ENCODE data around the gene EIF2S2. TPM values are rescaled to one million over a fixed set of nuclear protein-coding genes. Genes with fewer than 3 reads are reported as not detected.

Gene EIF2S2
- polyA plus RNA-seq, 2 of the 4 experiments (the other 2 are of a cell fraction) = 149 to 227 TPM

DNA sequence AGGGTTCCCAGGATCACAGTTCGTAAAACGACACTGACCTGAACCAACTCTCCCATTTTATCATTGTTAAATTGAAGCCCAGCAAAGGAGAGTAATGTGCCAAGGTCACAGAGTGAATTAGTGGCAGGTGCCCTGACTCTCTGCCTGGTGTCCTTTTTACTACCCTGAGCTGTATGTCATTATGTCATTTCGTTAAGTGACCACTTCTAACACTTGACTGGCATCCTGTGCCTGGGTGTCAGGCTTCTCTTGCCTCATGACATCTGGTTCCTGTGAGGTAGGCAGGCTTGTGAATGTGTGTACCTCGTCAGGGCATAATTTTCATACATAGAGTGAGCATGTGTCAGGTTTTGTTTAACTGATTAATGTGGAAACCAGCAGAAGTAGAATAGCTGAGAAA, 69.8 kb downstream of the EIF2S2 start (continued):
- TF ChIP-seq GATA3 (IDR thresholded peaks at IDR 0.05; ENCODE audit: borderline replicate concordance) = no peak
- no peak for TF ChIP-seq RFX5 (IDR thresholded peaks at IDR 0.05)
- TF ChIP-seq FOSL2 (IDR thresholded peaks at IDR 0.05) = no peak
- TF ChIP-seq FOSL2 (CRISPR knock-in tag; IDR thresholded peaks at IDR 0.05) = no peak
- TF ChIP-seq MAX (IDR thresholded peaks at IDR 0.05) = no peak
- TF ChIP-seq HOXB5 (CRISPR knock-in tag; IDR thresholded peaks at IDR 0.05) = no peak

- ATAC-seq (no peak), FAIRE-seq (no peak), DNase-seq (ENCODE audit: low read depth in 1 of 2, low spot score in 1 of 2) (no peak)
- no peak overlapping the region for H3K4me3 ChIP-seq
- ChIA-PET CTCF (interaction anchor here (0.9 to 2.8 kb wide), 3 partner anchors 9 to 34 kb away, joined by 3 to 16 read pairs (median 6); no protein-coding TSS in a partner anchor), POLR2A (no interaction called here)
- no peaks in the 10 kb centered on the region for H3K9me3 ChIP-seq
- TF ChIP-seq CBX2 (IDR thresholded peaks at IDR 0.05; ENCODE audit: borderline replicate concordance, low read depth) = no peak
- TF ChIP-seq HOXB5 (CRISPR knock-in tag; IDR thresholded peaks at IDR 0.05) = no peak
- H3K27ac ChIP-seq = no peak overlapping the region
- H3K4me1 ChIP-seq = peaks cover 10% of the 10 kb centered on the region; the same call in 2 of the 3 replicates
- H3K4me2 ChIP-seq = no peak overlapping the region
- WGBS (ENCODE audit: missing lambda C conversion rate) = 92% methylated on average over 4 of the region's 4 CpGs
Measured at GRCh38 chr20:34041226-34041625, 70.8 kb downstream of the EIF2S2 start.

DNA sequence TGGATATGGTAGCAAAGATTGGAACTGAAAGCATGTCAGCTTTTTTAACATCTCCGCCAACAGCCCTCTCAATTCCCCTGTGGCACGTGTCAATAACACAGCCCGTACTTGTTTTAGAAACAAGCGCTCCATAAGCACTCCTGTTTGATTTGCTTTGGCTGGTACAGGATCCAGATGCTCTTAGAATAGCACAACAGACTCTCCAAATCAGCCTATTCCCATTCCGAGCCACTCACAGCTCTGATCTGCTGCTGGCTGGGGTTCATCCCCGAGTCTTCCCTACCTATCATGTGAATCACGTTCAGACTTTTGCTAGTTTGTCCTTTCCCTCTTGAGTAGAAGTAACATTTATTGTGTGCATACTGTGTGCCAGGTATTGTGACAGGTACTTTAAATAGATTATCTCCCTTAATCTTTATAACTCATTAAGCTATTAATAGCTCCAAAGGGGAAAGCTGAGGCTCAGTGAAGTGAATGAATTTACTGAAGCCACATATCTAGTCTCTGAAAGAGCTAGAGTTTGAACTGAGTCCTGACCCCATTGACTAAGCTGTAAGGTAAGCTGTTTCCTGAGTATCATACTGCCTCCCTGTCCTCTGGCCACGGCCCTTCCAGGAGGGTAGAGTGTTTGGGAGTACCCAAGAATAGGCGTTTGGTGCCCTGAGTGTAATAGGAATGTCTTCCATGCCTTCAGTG, 71.6 kb downstream of the EIF2S2 start:
- ChIA-PET CTCF (interaction anchor here (0.9 to 2.8 kb wide), 4 partner anchors 9 to 154 kb away, joined by 3 to 16 read pairs (median 5); no protein-coding TSS in a partner anchor), POLR2A (no interaction called here)
- no peak overlapping the region for H3K27ac ChIP-seq
- no peak for ATAC-seq
- no peak for FAIRE-seq
- H3K4me3 ChIP-seq = no peak overlapping the region
- TF ChIP-seq NFE2L2 (conservative IDR thresholded peaks at IDR 0.05; ENCODE audit: low read length) (no peak), HOXB5 (CRISPR knock-in tag; IDR thresholded peaks at IDR 0.05) (no peak), PBX3 (IDR thresholded peaks at IDR 0.05) (no peak), FOXS1 (CRISPR knock-in tag; IDR thresholded peaks at IDR 0.05) (no peak), HEYL (CRISPR knock-in tag; IDR thresholded peaks at IDR 0.05) (no peak), CHD4 (IDR thresholded peaks at IDR 0.05; ENCODE audit: borderline replicate concordance) (no peak), FOSB (CRISPR knock-in tag; IDR thresholded peaks at IDR 0.05) (no peak), NPAS2 (CRISPR knock-in tag; IDR thresholded peaks at IDR 0.05; ENCODE audit: borderline replicate concordance) (no peak), KDM5A (IDR thresholded peaks at IDR 0.05) (no peak), EP300 (IDR thresholded peaks at IDR 0.05) (no peak), JUNB (IDR thresholded peaks at IDR 0.05) (no peak), SREBF2 (IDR thresholded peaks at IDR 0.05) (no peak), TFCP2L1 (CRISPR knock-in tag; IDR thresholded peaks at IDR 0.05) (no peak), CEBPB (IDR thresholded peaks at IDR 0.05) (no peak), RAD21 (conservative IDR thresholded peaks at IDR 0.05 in 1 of 2, IDR thresholded peaks at IDR 0.05 in 1 of 2) (no peak), HOXB13 (CRISPR knock-in tag; IDR thresholded peaks at IDR 0.05; ENCODE audit: low read depth) (no peak), ZSCAN20 (CRISPR knock-in tag; IDR thresholded peaks at IDR 0.05) (no peak), HES2 (IDR thresholded peaks at IDR 0.05) (no peak)
- TF ChIP-seq, protein P1, sequence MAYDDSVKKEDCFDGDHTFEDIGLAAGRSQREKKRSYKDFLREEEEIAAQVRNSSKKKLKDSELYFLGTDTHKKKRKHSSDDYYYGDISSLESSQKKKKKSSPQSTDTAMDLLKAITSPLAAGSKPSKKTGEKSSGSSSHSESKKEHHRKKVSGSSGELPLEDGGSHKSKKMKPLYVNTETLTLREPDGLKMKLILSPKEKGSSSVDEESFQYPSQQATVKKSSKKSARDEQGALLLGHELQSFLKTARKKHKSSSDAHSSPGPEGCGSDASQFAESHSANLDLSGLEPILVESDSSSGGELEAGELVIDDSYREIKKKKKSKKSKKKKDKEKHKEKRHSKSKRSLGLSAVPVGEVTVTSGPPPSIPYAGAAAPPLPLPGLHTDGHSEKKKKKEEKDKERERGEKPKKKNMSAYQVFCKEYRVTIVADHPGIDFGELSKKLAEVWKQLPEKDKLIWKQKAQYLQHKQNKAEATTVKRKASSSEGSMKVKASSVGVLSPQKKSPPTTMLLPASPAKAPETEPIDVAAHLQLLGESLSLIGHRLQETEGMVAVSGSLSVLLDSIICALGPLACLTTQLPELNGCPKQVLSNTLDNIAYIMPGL (CRISPR knock-in tag; IDR thresholded peaks at IDR 0.05; ENCODE audit: borderline replicate concordance) = no peak
- TF ChIP-seq, protein P2, sequence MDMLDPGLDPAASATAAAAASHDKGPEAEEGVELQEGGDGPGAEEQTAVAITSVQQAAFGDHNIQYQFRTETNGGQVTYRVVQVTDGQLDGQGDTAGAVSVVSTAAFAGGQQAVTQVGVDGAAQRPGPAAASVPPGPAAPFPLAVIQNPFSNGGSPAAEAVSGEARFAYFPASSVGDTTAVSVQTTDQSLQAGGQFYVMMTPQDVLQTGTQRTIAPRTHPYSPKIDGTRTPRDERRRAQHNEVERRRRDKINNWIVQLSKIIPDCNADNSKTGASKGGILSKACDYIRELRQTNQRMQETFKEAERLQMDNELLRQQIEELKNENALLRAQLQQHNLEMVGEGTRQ (IDR thresholded peaks at IDR 0.05) = no peak
- no peaks in the 10 kb centered on the region for H3K9me3 ChIP-seq
- H3K4me2 ChIP-seq = no peak overlapping the region
- WGBS (ENCODE audit: missing lambda C conversion rate) = 90% methylated on average over 9 of the region's 9 CpGs
- no peak for DNase-seq (ENCODE audit: low read depth in 1 of 2, low spot score in 1 of 2)
- H3K4me1 ChIP-seq = peaks cover 3% of the 10 kb centered on the region; the same call in 2 of the 3 replicates

Measured in A549 (cell line).